GM21360 (cell line): Measurements from ENCODE around the gene FKBP14.
"Not testable (repeated sequence)": the region's sequence is repeated elsewhere in the genome, so short reads cannot be mapped to it uniquely, and the experiment has no call there.

Experiments
- ATAC-seq: cut with Tn5 transposase; IDR thresholded peaks from one replicate; pipeline ENCODE4 v1.9.1; 2021; ENCODE audit warnings: mild to moderate bottlenecking, moderate library complexity; ENCODE audit not compliant: unreplicated experiment

FKBP14 gene

GRCh38 chr7:29961611-29962010 lies 64.9 kb downstream of the FKBP14 start:
- ATAC-seq = not testable (repeated sequence)
